Esophagus squamous epithelium (tissue), 5 donors: Measurements from ENCODE around the gene IQSEC3. TPM values are rescaled to one million over a fixed set of nuclear protein-coding genes. Genes with fewer than 3 reads are reported as not detected.

Source experiments
- DNase-seq: peaks from one replicate; lab custom pipeline; 2025; lab: John Stamatoyannopoulos, UW
- H3K27ac ChIP-seq, 4 donors: fragments of 200-600 bp; sonication (generic); one replicate each; pipeline ENCODE4 v1.5.1; 2016 to 2019; ENCODE audit warnings: mild to moderate bottlenecking in 1 of 4
- H3K27me3 ChIP-seq, 4 donors: fragments of 200-600 bp; sonication (generic); 1 replicate in 3 of 4; 2 replicates in 1 of 4; pipeline versions ENCODE4 v1.5.1 to v1.6.0; 2017 to 2021; ENCODE audit warnings: antibody characterized with exemption in 1 of 4
- H3K36me3 ChIP-seq, 3 donors: fragments of 200-600 bp; sonication (generic); one replicate each; pipeline ENCODE4 v1.5.1; 2016 to 2019
- H3K4me1 ChIP-seq, 3 donors: fragments of 200-600 bp; sonication (generic); one replicate each; pipeline ENCODE4 v1.5.1; 2017 to 2019
- H3K4me3 ChIP-seq, 4 donors: fragments of 200-600 bp; sonication (generic); 1 replicate in 3 of 4; 2 replicates in 1 of 4; pipeline ENCODE4 v1.5.1; 2016 to 2019; ENCODE audit warnings: mild to moderate bottlenecking in 2 of 4, moderate library complexity in 1 of 4
- H3K9me3 ChIP-seq, 3 donors: fragments of 200-600 bp; sonication (generic); one replicate each; pipeline ENCODE4 v1.5.1; 2016 to 2019
- POLR2A ChIP-seq, 4 donors: fragments of 450-650 bp; IDR thresholded peaks; one replicate each; pipeline ENCODE4 v1.6.1; 2017; ENCODE audit warnings: antibody characterized with exemption in 4 of 4, mild to moderate bottlenecking in 4 of 4, moderate library complexity in 3 of 4
- WGBS, 2 donors: methylation state at CpG; one replicate each; pipeline ENCODE4 v1.1.5; 2018; 5-methylcytosine and 5-hydroxymethylcytosine counted together
- intact Hi-C: fragments of 100-400 bp; cut with DNase I; formaldehyde crosslinking; loops from one replicate; pipeline ENCODE4 v1.15.0; 2022
- total RNA-seq, 4 donors: library from RNA; depleted of rRNA; stranded (reverse); fragments of >200 nt; gene quantifications; one replicate each; pipeline ENCODE4 v1.1.0, GENCODE V29; 2016
- TF ChIP-seq, protein P1 (sequence below), 6 experiments: fragments of 450-650 bp in 4 of 6; fragments of 200-600 bp in 2 of 6; sonication (generic) in 2 of 6; IDR thresholded peaks; one replicate each; pipeline ENCODE4 v1.5.1; 2016 to 2019; ENCODE audit warnings: antibody characterized with exemption in 6 of 6, mild to moderate bottlenecking in 4 of 6, moderate library complexity in 4 of 6
- donor health status: DM: yes; HTN: yes; CAD: no.

IQSEC3 gene
- total RNA-seq, 4 donors from 2014 or later, result 0.04 to 0.95 (median 0.08) TPM; not detected in 1

DNA sequence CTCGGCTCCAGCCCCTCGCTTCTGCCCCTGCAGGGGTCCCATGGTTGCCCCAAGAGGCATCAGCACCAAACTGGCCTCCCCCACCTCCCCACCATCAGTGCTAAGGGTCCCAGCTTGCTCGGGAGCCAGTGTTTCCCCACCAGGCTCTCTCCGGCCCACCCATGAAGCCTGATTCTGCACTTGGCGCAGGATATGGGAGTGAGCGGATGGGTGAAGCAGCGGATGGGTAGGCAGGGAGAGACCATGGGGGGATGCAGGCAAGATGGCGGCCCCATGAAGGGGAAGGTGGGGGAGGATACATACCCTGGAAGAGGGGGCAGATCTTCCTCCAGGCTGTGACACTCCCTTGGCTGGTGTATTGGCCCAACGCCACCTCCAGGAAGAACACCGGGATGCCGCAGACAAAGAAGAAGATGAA is 137.7 kb downstream of the IQSEC3 start:
- H3K27ac ChIP-seq, result no peak overlapping the region
- WGBS, 2 donors, result 78 to 90% methylated on average over 3 to 5 of the region's 11 CpGs
- no peaks in the 10 kb centered on the region for H3K9me3 ChIP-seq
- peak overlapping the region in 2 of 4 donors; percentile 50 to 66 for H3K4me3 ChIP-seq
- H3K4me1 ChIP-seq, result peaks cover 0 to 20% (median 0%) of the 10 kb centered on the region in 3 donors
- intact Hi-C loops, result no loop called here
- no peaks in the 10 kb centered on the region for H3K36me3 ChIP-seq
- TF ChIP-seq, protein P1, sequence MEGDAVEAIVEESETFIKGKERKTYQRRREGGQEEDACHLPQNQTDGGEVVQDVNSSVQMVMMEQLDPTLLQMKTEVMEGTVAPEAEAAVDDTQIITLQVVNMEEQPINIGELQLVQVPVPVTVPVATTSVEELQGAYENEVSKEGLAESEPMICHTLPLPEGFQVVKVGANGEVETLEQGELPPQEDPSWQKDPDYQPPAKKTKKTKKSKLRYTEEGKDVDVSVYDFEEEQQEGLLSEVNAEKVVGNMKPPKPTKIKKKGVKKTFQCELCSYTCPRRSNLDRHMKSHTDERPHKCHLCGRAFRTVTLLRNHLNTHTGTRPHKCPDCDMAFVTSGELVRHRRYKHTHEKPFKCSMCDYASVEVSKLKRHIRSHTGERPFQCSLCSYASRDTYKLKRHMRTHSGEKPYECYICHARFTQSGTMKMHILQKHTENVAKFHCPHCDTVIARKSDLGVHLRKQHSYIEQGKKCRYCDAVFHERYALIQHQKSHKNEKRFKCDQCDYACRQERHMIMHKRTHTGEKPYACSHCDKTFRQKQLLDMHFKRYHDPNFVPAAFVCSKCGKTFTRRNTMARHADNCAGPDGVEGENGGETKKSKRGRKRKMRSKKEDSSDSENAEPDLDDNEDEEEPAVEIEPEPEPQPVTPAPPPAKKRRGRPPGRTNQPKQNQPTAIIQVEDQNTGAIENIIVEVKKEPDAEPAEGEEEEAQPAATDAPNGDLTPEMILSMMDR (IDR thresholded peaks at IDR 0.05), result no peak
- TF ChIP-seq POLR2A (IDR thresholded peaks at IDR 0.05), result no peak
- peaks cover 0 to 88% (median 2%) of the 10 kb centered on the region in 4 donors for H3K27me3 ChIP-seq
- DNase-seq, result no peak

DNA sequence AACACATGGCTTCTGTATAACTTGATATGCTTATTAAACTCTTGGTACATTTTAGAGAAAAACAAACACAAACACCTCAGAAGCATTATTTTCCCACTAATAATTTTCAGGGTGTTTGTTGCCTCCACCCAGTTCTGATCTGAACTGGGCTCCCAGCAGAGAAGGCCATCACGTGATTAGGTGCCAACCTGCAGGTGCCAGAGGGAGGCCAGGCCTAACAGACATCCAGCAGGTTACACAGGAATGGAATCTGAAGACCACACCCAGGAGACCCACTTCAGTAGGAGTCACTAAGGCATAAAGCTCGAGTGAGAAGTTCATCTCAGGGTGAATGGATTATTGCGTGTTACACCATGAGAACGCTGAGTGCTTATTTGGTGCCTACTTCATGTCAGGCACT is 138.5 kb downstream of the IQSEC3 start:
- Histone ChIP-seq H3K4me1 (peaks cover 0 to 13% (median 0%) of the 10 kb centered on the region in 3 donors), H3K27me3 (peaks cover 0 to 91% (median 2%) of the 10 kb centered on the region in 4 donors), H3K27ac (no peak overlapping the region), H3K36me3 (no peaks in the 10 kb centered on the region), H3K4me3 (no peak overlapping the region), H3K9me3 (no peaks in the 10 kb centered on the region)
- WGBS, 2 donors, result 74 to 88% methylated on average over 3 to 4 of the region's 4 CpGs
- TF ChIP-seq, protein P1 (IDR thresholded peaks at IDR 0.05), result no peak
- no peak for DNase-seq
- intact Hi-C loops, result no loop called here

DNA sequence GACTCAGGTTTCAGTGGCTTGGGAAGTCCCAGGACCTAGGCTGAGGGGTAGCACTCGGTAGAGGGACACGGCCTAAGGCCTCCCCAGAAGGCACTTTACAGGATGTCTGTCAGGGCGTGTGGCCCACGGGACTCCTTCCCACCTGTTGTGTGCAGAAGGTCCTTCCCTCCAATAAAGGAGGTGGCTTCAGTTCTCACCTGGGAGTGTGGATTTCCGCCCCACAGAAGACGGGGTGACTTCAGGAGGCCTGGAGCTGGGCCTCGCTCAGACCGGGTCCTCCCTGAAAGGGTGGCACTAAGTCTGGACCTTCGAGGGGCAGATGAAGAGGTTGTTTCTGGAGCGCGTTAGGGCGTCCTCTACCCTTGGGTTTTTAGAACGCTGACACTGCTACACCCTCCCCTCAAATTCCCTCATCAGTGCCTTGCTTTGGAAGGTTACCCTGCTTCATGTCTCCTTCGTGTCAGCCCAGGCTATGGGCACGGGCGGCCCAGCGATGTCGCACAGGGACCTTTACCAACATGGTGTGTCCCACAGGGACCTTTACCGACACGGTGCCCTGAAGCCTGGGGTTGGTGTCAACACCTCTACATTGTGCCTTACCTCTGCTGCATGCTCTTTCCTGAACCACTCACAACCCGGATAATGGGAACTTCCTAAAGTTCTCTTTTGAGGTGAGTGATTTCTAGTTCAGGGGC is 140.3 kb downstream of the IQSEC3 start:
- no peak for DNase-seq
- TF ChIP-seq, protein P1 (IDR thresholded peaks at IDR 0.05), result no peak
- TF ChIP-seq POLR2A (IDR thresholded peaks at IDR 0.05), result no peak
- no peak overlapping the region for H3K4me3 ChIP-seq
- H3K4me1 ChIP-seq, result peaks cover 0 to 13% (median 0%) of the 10 kb centered on the region in 3 donors
- no peaks in the 10 kb centered on the region for H3K9me3 ChIP-seq
- no peak overlapping the region for H3K27ac ChIP-seq
- 85 to 87% methylated on average over 13 to 20 of the region's 21 CpGs for WGBS, 2 donors
- intact Hi-C loops, result no loop called here
- H3K27me3 ChIP-seq, result peaks cover 0 to 93% (median 2%) of the 10 kb centered on the region in 4 donors
- no peaks in the 10 kb centered on the region for H3K36me3 ChIP-seq

DNA sequence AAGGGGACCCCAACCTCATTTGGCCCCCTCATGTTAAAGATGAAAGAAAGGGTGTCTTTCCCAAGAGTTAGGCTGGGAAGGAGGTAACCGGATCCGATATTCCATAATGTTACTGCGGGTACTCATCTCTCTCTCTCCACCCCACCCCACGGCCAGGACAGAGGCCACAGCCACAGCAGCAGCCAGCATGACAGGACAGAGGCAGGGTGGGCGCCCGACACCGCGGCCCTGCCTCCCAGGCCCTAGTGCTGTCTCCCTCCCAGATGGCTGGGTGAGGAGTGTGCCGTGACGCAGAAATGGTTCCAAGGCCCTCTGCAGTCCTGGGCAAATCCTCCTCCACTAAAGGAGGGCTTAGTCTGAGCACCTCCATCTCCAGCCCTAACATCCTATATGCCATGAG is 141.2 kb downstream of the IQSEC3 start:
- TF ChIP-seq, protein P1 (IDR thresholded peaks at IDR 0.05), result no peak
- TF ChIP-seq POLR2A (IDR thresholded peaks at IDR 0.05), result no peak
- Histone ChIP-seq H3K27ac (no peak overlapping the region), H3K4me3 (no peak overlapping the region), H3K36me3 (no peaks in the 10 kb centered on the region), H3K9me3 (no peaks in the 10 kb centered on the region), H3K27me3 (peaks cover 0 to 93% (median 2%) of the 10 kb centered on the region in 4 donors), H3K4me1 (peaks cover 0 to 16% (median 0%) of the 10 kb centered on the region in 3 donors)
- 84 to 96% methylated on average over 3 to 10 of the region's 10 CpGs for WGBS, 2 donors
- intact Hi-C loops, result no loop called here
- DNase-seq, result no peak

DNA sequence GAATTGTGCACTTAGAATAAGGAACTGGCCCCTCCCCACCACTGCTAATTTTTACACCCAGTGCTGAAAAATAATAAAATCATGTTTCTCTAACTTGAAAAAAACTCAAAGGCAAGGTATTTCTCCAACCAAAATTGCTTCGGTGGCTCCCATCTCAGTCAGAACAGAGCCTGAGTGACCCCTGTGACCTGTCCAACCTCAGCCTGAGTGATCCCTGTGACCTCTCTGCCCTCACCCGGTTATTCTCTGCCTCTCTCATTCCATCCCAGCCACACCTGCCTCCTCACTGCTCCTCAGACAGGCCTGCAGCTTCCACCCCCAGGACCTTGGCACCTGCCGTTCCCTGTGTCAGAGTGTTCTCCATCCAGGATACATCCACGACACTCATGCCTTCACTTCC is 142.2 kb downstream of the IQSEC3 start:
- TF ChIP-seq POLR2A (IDR thresholded peaks at IDR 0.05), result no peak
- TF ChIP-seq, protein P1 (IDR thresholded peaks at IDR 0.05), result no peak
- H3K36me3 ChIP-seq, result no peaks in the 10 kb centered on the region
- H3K27me3 ChIP-seq, result peaks cover 0 to 93% (median 2%) of the 10 kb centered on the region in 4 donors
- intact Hi-C loops, result no loop called here
- H3K27ac ChIP-seq, result no peak overlapping the region
- DNase-seq, result no peak
- WGBS, 2 donors, result 63 to 66% methylated on average over 4 of the region's 4 CpGs
- no peaks in the 10 kb centered on the region for H3K9me3 ChIP-seq
- H3K4me3 ChIP-seq, result no peak overlapping the region
- H3K4me1 ChIP-seq, result peaks cover 2 to 19% (median 5%) of the 10 kb centered on the region in 3 donors
